Adrenal gland (tissue), 5 donors: Measurements from ENCODE around the gene CNTN5.

Source experiments
- CTCF ChIP-seq, 6 experiments: fragments of 450-650 bp in 4 of 6; fragments of 200-600 bp in 2 of 6; sonication (generic) in 1 of 6; IDR thresholded peaks; 1 replicate in 5 of 6; 2 replicates in 1 of 6; pipeline versions ENCODE4 v1.5.1 to v1.8.0; 2016 to 2021; ENCODE audit warnings: antibody characterized with exemption in 6 of 6, mild to moderate bottlenecking in 2 of 6, moderate library complexity in 1 of 6
- POLR2A ChIP-seq, 2 donors: fragments of 450-650 bp; IDR thresholded peaks; one replicate each; pipeline ENCODE4 v1.6.1; 2017; ENCODE audit warnings: antibody characterized with exemption in 2 of 2, mild to moderate bottlenecking in 2 of 2, moderate library complexity in 1 of 2
- donor health status: DM: no; HTN: no; CAD: no.

- no peak for TF ChIP-seq CTCF (IDR thresholded peaks at IDR 0.05)
- no peak for TF ChIP-seq POLR2A (IDR thresholded peaks at IDR 0.05)
Measured at GRCh38 chr11:99192716-99193115, 172.0 kb downstream of the CNTN5 start.
